Mononuclear cell (primary cell): ENCODE results near the gene PFKFB3. TPM values are rescaled to one million over a fixed set of nuclear protein-coding genes. Genes with fewer than 3 reads are reported as not detected.
"Not testable (repeated sequence)": the region's sequence is repeated elsewhere in the genome, so short reads cannot be mapped to it uniquely, and the experiment has no call there.

ENCODE experiments used
- H3K27me3 ChIP-seq: 2 replicates; pipeline ENCODE4 v1.6.0; 2011; ENCODE audit warnings: low read length, control low read depth; ENCODE audit not compliant: insufficient read depth
- H3K4me1 ChIP-seq: 2 replicates; pipeline ENCODE4 v1.5.1; 2011; ENCODE audit warnings: mild to moderate bottlenecking, low read length, control low read depth; ENCODE audit not compliant: insufficient read depth
- H3K4me3 ChIP-seq: 2 replicates; pipeline ENCODE4 v1.5.1; 2011; ENCODE audit warnings: mild to moderate bottlenecking, low read length, moderate library complexity
- H3K9me3 ChIP-seq: 2 replicates; pipeline ENCODE4 v1.5.1; 2011; ENCODE audit warnings: low read depth, mild to moderate bottlenecking, control low read depth, low read length
- total RNA-seq: library from RNA; depleted of rRNA; stranded (reverse); fragments of >200 nt; gene quantifications from one replicate; pipeline ENCODE4 v1.2.3, GENCODE V29; 2012

Gene PFKFB3
- total RNA-seq, 1 donor, result 208 TPM

DNA sequence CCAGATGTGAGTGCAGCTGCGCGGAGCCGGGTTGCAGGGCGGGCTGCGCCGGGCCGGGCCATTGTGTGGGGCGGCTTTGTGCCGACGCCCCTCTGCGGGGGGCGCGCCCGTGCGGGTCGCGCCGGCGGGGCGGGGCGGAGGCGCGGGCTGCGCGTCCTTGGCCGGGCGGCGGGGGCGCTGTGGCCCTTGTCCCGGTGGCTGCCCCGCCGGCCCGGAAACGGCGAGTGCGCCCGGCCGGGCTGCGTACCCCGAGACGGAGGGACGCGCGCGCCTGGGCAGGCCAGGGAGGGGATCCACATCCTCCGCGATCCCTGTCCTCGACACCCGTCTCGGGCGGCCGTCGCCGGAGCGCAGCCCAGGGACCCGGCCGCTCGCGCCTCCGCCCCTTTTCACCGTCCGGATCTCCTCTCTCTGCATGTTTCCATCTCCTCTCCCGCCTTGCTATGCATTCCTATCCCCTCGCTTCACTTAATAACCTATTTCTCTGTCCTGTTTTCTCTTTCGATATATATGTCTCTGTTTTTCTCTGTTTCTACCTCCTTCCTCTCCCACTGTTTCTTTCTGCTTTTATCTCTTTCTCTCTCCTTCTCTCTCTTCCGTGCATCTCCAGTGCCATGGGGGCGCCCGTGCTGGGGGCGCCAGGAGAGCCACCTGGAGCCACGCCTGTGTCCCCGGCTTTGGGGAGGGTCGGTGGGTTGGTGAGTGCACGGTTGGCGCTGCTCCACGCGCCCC lies 765 bp downstream of the PFKFB3 start:
- H3K9me3 ChIP-seq, result no peaks in the 10 kb centered on the region
- peaks cover 53% of the 10 kb centered on the region for H3K4me1 ChIP-seq
- no peaks in the 10 kb centered on the region for H3K27me3 ChIP-seq
- H3K4me3 ChIP-seq, result peak overlapping the region; percentile 70

DNA sequence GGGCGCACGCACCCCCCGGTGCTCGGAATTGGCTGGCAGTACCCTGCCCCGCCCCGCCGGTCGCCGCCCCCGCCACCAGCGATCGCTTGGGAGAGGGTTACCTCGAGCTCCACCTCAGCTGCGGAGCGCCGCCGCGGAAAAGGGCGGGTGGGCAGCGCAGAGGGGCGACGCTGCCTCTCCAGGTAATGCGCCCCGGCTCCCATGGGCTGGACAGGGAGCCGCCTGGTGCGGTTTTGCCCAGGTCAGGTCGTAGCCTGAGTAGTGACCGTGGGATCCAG lies 1.3 kb downstream of the PFKFB3 start:
- peak overlapping the region; percentile 70 for H3K4me3 ChIP-seq
- no peaks in the 10 kb centered on the region for H3K9me3 ChIP-seq
- H3K27me3 ChIP-seq, result no peaks in the 10 kb centered on the region
- H3K4me1 ChIP-seq, result peaks cover 58% of the 10 kb centered on the region

DNA sequence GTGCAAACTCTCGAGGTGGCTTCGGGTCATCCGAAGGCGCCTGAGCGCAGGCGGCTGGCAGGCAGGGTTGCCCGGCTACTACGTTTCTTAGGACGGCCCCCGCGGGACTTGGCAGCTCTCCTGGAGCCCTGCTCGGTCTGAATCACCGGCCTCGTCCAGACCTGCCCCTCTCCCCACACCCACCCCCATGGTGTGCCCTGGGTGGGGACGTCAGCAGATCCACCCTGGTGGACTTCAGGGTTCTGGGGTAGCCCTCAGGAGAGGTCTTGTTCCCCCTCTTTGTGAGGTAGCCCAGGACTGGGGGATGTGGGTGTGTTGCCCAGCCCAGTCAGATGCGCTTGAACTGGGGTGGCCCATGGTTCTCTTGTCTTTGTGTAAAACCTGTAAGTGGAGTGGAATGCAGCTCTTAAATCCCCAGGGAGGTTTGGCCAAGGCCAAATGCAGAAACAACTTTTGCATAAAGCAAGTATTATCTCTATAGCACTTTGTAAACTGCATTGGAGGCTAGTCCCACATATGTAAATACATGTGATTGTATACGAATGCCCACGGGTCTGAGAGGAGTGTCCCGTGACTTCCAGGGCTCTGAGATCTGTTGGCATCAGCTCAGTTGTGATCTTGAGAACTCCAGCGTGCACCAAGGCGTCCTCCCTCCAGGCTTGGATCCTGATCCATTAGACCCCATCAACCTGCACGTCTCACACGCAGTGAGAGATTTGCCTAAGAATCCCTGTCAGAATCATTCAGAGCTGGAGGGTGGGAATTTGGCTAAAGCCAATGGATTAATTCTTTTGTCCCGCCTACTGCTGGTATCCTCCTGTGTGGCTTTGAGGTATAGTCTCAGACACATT lies 1.8 kb downstream of the PFKFB3 start:
- Histone ChIP-seq H3K27me3 (no peaks in the 10 kb centered on the region), H3K4me1 (peaks cover 56% of the 10 kb centered on the region), H3K4me3 (peak overlapping the region; percentile 70), H3K9me3 (no peaks in the 10 kb centered on the region)

DNA sequence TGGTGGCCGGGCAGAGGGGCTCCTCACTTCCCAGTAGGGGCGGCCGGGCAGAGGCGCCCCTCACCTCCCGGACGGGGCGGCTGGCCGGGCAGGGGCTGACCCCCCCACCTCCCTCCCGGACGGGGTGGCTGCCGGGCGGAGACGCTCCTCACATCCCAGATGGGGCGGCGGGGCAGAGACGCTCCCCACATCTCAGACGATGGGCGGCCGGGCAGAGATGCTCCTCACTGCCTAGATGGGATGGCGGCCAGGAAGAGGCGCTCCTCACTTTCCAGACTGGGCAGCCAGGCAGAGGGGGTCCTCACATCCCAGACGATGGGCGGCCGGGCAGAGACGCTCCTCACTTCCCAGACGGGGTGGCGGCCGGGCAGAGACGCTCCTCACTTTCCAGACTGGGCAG lies 3.8 kb downstream of the PFKFB3 start:
- H3K4me1 ChIP-seq, result peaks cover 41% of the 10 kb centered on the region
- H3K9me3 ChIP-seq, H3K27me3 ChIP-seq, H3K4me3 ChIP-seq: not testable (repeated sequence)

DNA sequence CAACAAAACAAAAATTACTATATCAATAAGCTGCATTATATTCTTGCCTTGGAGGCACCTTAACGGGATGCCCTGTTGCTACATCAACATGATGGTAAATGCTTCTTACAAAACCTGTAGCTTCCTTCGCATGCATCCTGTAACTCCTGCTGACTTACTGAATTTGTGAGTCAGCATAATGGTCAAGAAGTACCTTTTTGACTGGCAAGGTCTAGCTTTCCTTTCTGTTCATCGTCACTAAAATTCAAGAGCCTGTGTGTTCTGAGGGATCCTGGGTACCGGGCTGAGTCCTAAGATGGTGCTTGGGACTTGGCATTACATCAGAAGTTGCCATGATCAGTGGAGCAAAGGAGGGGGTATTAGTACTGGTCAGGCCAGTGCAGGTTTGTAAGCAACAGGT lies 4.9 kb downstream of the PFKFB3 start:
- peaks cover 29% of the 10 kb centered on the region for H3K4me1 ChIP-seq
- no peaks in the 10 kb centered on the region for H3K27me3 ChIP-seq
- no peak overlapping the region for H3K4me3 ChIP-seq
- H3K9me3 ChIP-seq, result no peaks in the 10 kb centered on the region

DNA sequence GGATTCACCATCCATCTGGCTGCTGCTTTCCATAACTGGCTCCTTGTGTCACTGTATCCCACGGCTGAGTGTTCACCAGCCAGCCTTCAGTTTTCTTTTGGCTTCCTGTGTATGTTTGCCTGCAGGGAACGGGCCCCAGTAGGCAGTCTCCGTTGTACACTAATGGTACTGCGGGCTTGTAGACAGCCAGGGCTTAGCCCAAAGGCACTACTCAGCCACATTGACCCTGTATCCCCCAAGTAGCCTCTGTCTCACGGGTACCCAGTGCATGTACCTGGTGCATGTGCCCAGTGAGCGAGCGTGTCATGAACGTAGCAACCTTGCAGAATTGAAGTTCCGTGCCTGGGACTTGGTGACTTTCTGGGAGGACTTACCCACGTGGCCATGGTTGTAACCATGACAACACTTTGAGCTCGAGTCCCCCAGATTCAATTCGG lies 6.1 kb downstream of the PFKFB3 start:
- H3K4me3 ChIP-seq, result no peak overlapping the region
- no peaks in the 10 kb centered on the region for H3K9me3 ChIP-seq
- peaks cover 29% of the 10 kb centered on the region for H3K4me1 ChIP-seq
- H3K27me3 ChIP-seq, result no peaks in the 10 kb centered on the region

DNA sequence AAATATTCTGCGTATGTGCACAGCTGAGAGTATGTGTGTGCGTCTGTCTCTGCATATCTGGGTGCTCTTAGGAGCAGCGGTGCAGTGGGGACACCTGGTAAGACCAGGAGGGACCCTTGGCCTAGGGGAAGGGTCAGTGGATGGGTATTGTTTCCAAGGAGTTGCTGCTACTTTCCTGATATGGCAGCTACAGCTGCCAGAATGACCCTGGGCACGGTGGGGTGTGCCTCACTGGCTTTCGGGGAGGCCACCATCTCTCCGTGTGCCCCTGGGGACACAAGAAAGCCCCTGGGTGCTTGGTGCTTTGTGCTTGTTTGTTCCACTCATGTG lies 8.6 kb downstream of the PFKFB3 start:
- peaks cover 11% of the 10 kb centered on the region for H3K4me1 ChIP-seq
- no peak overlapping the region for H3K4me3 ChIP-seq
- H3K27me3 ChIP-seq, result no peaks in the 10 kb centered on the region
- no peaks in the 10 kb centered on the region for H3K9me3 ChIP-seq

DNA sequence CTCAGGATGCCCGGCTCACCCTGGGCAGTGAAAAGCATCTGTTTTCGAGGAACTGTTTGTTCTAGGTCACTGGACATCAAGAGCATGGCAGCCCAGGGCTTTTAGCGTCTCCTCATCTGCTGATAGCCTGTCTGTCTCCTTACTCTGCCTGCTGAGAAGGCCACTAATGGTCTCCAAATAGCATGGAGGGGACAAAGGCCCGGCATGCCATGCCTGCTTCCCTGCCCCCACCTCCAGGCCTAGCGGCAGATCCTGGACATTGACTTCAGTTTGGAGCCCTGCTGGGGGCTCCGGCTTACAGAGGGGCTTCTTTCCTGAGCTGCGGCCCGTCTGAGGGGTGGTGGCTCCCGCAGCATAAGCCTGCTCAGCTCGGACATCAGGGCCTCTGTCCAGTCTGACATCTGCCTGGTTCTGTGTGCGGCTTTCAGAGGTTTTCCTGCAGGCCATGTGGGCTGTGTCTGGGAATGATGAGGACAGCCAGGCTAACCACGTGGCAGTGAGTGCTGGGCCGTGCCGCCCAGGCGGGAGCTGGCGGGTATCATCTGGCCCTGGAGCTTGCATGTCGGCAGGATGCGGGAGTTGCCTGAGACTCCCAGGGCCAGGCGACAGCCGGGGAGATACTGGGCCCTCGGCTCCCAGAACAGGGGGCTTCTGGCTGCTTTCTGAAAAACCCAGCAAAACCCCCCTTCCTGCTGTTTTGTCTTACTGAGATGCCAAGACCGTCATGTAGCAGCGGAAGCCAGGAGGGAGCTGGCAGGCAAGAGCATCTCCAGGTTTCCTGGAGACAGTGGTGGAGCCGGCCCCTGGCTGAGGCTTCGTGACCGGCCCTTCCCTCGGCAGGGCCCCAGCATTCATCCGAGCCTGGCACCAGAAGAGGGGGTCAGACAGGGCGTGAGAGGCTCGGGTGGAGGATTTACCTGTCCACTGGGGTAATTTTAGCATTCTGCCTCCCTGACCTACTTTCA lies 9.2 kb downstream of the PFKFB3 start:
- Histone ChIP-seq H3K4me1 (peaks cover 11% of the 10 kb centered on the region), H3K4me3 (no peak overlapping the region), H3K9me3 (no peaks in the 10 kb centered on the region), H3K27me3 (no peaks in the 10 kb centered on the region)

DNA sequence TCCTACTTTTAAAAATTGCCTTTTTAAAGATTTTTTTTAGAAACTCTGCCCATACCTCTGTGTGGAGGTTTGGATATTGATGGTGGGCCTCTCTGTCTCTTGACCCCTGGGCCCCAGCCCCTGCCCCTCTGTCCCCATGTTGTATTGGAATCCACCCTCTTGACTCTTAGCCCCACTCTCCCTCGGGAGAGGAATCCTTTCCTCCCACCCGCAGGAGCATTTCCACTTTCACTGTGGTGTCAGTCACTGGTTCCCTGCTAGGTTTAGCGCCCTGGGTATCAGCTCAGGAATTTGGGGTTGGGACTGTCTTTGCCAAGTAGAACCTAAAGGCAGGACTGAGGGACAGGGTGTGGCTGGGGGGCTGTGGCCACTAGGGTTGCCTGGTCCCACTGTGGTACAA lies 10.1 kb downstream of the PFKFB3 start:
- Histone ChIP-seq H3K4me1 (peaks cover 7% of the 10 kb centered on the region), H3K27me3 (no peaks in the 10 kb centered on the region), H3K9me3 (no peaks in the 10 kb centered on the region), H3K4me3 (no peak overlapping the region)

DNA sequence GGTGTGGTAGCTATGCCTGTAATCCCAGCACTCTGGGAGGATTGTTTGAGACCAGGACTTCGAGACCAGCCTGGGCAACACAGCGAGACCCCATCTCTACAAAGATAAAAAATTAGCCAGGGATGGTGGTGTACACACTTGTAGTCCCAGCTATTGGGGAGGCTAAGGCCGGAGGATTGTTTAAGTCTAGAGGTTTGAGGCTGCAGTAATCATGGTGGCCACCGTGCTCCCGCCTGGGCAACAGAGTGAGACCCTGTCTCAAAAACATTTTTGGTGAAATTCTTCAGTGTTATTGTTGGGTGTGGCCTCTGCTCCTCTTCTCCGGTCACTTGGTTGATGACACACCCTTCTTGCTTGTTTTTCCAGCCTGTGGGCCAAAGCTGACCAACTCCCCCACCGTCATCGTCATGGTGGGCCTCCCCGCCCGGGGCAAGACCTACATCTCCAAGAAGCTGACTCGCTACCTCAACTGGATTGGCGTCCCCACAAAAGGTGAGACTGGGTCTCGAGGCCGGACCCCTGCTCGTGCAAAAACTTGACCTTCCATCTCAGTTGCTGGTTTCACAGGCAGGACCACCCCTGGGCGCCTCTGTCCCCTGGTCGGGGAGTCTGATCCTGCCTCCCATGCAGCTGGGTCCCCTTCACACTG lies 10.6 kb downstream of the PFKFB3 start:
- no peak overlapping the region for H3K4me3 ChIP-seq
- H3K4me1 ChIP-seq, result peaks cover 6% of the 10 kb centered on the region
- no peaks in the 10 kb centered on the region for H3K9me3 ChIP-seq
- H3K27me3 ChIP-seq, result no peaks in the 10 kb centered on the region

DNA sequence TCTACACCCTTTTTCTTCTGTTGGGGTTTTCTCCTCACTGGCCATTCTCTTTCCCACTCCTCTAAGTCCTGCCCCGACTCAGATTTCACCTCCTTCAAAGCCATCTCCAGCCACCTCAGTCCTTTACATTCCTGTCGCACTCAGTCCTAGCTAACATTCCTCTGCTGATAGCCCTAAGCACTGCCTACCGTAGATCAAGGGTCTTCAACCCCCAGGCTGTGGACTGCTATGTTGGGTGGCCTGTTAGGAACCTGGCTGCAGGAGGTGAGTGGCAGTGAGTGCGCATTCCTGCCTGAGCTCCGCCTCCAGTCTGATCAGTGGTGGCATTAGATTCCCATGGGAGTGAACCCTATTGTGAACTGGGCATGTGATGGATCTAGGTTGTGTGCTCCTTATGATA lies 11.2 kb downstream of the PFKFB3 start:
- Histone ChIP-seq H3K4me3 (no peak overlapping the region), H3K4me1 (peaks cover under 1% of the 10 kb centered on the region), H3K27me3 (no peaks in the 10 kb centered on the region), H3K9me3 (no peaks in the 10 kb centered on the region)

DNA sequence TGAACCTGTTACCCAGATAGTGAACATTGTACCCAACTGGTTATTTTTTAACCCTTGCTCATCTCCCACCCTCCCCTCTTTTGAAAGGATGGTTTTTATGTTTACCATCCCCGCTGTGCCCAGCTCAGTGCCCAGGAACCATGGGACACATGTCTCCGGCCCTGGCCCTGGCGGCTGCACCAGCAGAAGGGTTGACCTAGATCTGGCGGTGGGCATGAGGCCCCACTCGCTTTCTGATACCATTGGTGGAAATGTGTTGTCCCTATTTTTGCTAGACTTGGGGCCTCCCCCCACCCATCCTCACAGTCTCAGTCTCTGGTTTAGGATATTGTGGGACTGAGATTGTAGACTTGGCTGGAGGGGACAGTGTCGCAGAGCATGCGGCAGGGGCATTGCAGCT lies 11.9 kb downstream of the PFKFB3 start:
- Histone ChIP-seq H3K4me3 (no peak overlapping the region), H3K9me3 (no peaks in the 10 kb centered on the region), H3K27me3 (no peaks in the 10 kb centered on the region), H3K4me1 (no peaks in the 10 kb centered on the region)

DNA sequence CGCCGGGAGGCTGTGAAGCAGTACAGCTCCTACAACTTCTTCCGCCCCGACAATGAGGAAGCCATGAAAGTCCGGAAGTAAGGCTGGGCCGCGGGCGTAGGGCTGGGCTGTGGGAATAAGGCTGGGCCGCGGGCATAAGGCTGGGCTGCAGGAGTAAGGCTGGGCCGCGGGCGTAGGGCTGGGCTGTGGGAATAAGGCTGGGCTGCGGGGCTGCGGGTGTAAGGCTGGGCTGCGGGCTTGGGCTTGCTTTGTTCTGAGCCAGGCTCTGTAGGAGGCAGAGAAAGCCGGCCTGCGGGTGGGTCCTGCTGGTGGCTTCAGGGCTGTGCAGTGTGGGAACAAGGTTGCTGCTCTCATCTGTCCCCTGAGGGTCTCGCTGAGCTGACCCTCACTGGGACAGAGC lies 12.5 kb downstream of the PFKFB3 start:
- no peaks in the 10 kb centered on the region for H3K4me1 ChIP-seq
- no peaks in the 10 kb centered on the region for H3K9me3 ChIP-seq
- H3K27me3 ChIP-seq, result no peaks in the 10 kb centered on the region
- no peak overlapping the region for H3K4me3 ChIP-seq

DNA sequence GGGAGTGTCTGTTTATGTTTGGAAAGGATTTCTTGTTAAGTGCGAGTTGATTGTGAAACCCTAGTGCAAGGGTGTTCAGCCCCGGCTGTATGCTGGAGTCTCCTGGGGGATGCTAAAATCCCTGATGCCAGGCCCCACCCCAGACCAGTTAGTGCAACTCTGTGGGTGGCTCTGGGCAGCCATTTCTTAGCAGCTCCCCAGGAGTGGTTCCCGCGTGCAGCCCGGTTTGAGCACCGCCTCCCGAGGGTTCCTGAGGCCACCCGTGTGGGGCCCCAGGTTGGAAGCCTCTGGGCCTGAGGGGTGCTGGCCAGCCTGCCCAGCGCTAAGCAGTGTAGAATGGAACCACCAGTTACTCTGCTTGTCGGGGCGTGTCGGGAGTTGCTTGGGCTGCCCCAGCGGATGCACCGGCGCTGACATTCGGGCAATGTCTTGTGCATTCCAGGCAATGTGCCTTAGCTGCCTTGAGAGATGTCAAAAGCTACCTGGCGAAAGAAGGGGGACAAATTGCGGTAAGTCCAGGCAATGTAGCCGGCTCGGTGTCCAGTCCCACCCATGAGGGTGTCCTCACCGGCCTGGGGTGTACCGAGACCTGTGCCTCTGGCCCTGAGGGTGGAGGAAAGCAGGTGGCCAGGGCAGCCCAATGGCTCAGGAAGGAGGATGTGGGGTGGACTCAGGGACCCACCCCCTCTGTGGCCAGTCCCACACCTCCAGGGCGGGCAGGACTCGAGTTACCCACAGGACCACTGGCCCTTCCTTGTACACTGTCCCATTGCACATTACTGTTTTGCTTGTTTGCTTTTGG lies 13.2 kb downstream of the PFKFB3 start:
- no peaks in the 10 kb centered on the region for H3K4me1 ChIP-seq
- H3K4me3 ChIP-seq, result no peak overlapping the region
- H3K9me3 ChIP-seq, result no peaks in the 10 kb centered on the region
- H3K27me3 ChIP-seq, result no peaks in the 10 kb centered on the region
